ENCODE data around the gene DDX4.

The DDX4 gene

GRCh38 chr5:55821731-55822512 is 84.1 kb downstream of the DDX4 start:
- DNase-seq (ENCODE audit: low spot score) = no peak

- DNase-seq (ENCODE audit: low spot score) = no peak
These were observed 85.4 kb downstream of the DDX4 start for GRCh38 chr5:55823151-55823796.

GRCh38 chr5:55829956-55830355 is 92.1 kb downstream of the DDX4 start:
- DNase-seq (ENCODE audit: low spot score) = no peak

- DNase-seq (ENCODE audit: low spot score) = no peak
These were observed 94.6 kb downstream of the DDX4 start for GRCh38 chr5:55832446-55832845.

GRCh38 chr5:55836191-55836590 is 98.3 kb downstream of the DDX4 start:
- no peak for DNase-seq (ENCODE audit: low spot score)

- DNase-seq (ENCODE audit: low spot score) = no peak
These were observed 104.1 kb downstream of the DDX4 start for GRCh38 chr5:55841976-55842375.

GRCh38 chr5:55847837-55848236 is 110.0 kb downstream of the DDX4 start:
- DNase-seq (ENCODE audit: low spot score) = no peak

- no peak for DNase-seq (ENCODE audit: low spot score)
These were observed 110.9 kb downstream of the DDX4 start for GRCh38 chr5:55848783-55849182.

GRCh38 chr5:55850839-55851674 is 113.2 kb downstream of the DDX4 start, which contains the start of gene IL31RA:
Gene IL31RA (plus strand): TSS chr5:55851357. CDS start chr5:55851571, 214 bp downstream.
- DNase-seq (ENCODE audit: low spot score) = no peak

- no peak for DNase-seq (ENCODE audit: low spot score)
These were observed 113.8 kb downstream of the DDX4 start for GRCh38 chr5:55851675-55851979.

GRCh38 chr5:55852503-55852902 is 114.6 kb downstream of the DDX4 start:
- DNase-seq (ENCODE audit: low spot score) = no peak

GRCh38 chr5:55853041-55853670 is 115.3 kb downstream of the DDX4 start:
- DNase-seq (ENCODE audit: low spot score) = no peak

- no peak for DNase-seq (ENCODE audit: low spot score)
These were observed 116.0 kb downstream of the DDX4 start for GRCh38 chr5:55853818-55854217.

- DNase-seq (ENCODE audit: low spot score) = no peak
These were observed 117.6 kb downstream of the DDX4 start for GRCh38 chr5:55855509-55855908.

- peak; percentile 15 for DNase-seq (ENCODE audit: low spot score)
These were observed 118.8 kb downstream of the DDX4 start for GRCh38 chr5:55856516-55857246.

GRCh38 chr5:55857247-55857640 is 119.4 kb downstream of the DDX4 start:
- no peak for DNase-seq (ENCODE audit: low spot score)

- no peak for DNase-seq (ENCODE audit: low spot score)
These were observed 120.2 kb downstream of the DDX4 start for GRCh38 chr5:55858104-55858503.

GRCh38 chr5:55860288-55860687 is 122.4 kb downstream of the DDX4 start:
- DNase-seq (ENCODE audit: low spot score) = no peak

- no peak for DNase-seq (ENCODE audit: low spot score)
These were observed 122.8 kb downstream of the DDX4 start for GRCh38 chr5:55860709-55861108.

- no peak for DNase-seq (ENCODE audit: low spot score)
These were observed 127.0 kb downstream of the DDX4 start for GRCh38 chr5:55864606-55865541.

GRCh38 chr5:55865831-55866230 is 128.0 kb downstream of the DDX4 start:
- DNase-seq (ENCODE audit: low spot score) = no peak

Data from CD4-positive, alpha-beta T cell treated with Interleukin-15 for 4 hours (primary cell).